Vein endothelial cell (primary cell): ENCODE results near the gene PDILT. TPM values are rescaled to one million over a fixed set of nuclear protein-coding genes. Genes with fewer than 3 reads are reported as not detected.

Experiments used
- total RNA-seq: library from RNA; depleted of rRNA; stranded (reverse); fragments of >200 nt; gene quantifications from 2 replicates; pipeline ENCODE4 v1.2.3, GENCODE V29; 2012

PDILT gene
- not detected in 2 replicates for total RNA-seq

DNA sequence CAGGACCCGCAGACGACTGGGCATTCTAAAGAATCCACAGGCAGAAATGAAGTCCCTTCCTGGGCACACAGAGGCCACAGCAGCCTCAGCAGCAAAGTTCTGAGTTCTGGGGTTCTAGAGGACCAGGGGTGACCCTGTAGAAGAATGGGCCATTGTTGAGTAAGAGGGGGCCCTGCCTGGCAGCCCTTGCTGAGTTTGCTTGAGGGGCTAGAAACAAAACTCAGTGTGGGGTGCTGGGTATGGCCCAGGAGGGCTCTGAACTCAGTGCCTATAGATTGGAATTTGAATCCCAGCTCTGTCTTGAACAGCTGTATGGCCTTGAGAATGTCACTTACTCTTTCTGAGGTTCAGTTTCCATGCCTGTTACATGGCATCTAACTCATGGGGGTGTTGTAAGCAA, at the start of gene PDILT:
Gene PDILT (minus strand): TSS at position 101 of the 400 bp plus-strand sequence. CDS start 5,437 bp downstream, outside the sequence.

DNA sequence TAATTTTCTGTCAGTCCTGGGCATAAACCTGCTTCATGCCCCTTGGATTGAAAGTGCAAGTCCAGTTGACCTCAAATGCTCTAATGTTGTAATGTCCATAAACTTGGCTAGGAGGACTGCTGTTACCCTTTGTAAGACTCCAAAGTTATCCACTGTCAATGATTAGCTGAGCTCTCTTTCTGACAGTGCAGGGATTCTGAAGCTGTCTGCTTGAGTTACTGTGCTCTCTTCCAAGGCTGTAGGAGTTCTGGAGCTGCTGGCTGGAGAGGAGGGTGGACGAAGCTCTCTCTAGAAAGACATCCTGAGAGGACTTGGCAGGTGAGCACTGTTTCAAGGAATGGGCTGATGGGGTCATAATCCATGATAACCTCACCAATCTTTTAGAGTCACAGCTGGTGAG, 46.8 kb upstream of the PDILT start, which contains the start of gene ACSM2A:
Gene ACSM2A (plus strand): TSS at position 158 of the 400 bp plus-strand sequence. CDS start 8,594 bp downstream, outside the sequence.

DNA sequence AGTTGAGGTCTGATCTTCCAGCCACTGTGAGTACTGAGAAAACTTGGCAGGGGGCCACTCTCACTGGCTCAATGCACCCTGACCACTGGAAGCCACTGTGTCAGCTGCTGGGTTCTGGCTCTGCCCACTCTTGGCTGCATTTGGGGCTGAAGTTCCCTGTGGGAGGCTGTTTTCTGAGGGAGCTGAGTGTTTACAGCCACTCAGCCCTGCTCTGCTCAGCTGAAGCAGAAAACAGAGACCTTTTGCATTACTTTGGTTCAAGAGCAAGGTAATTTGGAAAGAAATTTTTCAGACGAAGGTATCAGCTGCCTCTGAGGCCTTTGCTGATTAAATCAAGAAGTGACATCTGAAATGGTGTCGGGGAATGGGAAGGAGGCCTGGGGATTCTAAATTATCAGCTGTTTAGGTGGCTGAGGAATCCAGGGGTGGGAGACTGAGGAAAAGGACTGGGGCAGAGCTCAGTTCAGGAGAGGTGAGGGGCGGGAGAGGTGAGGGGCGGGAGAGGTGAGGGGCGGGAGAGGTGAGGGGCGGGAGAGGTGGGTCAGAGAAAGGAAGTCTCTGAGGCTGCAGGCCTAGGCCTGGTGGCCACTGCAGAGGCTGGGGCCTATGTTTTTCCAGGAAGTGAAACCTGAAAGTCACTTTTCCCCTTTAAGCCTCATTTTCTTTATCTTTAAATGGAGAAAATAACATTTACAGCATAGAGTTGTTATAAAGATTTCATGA, 5.0 kb upstream of the PDILT start, which contains the start of gene ACSM5:
Gene ACSM5 (plus strand): TSS at position 137 of the 723 bp plus-strand sequence. CDS start 1,951 bp downstream, outside the sequence.

DNA sequence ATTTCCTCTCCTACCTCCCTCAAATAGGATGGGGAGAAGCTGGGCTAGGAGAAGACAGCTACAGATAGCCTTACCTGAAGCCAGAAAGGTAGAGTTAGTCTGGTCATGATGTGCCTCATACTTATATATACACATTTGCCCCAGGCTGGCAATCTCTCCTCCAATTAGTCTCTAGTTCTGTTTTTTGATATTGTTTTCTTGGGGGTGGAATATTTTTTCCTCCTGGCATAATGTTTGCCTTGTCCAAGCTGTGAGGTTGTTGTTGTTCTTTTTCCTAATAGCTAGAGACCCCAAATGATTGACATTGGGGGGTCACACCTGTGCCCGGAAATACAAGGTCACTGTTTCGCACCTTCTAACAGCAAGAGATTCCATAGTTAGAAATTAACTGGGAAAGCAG, 51.9 kb downstream of the PDILT start, which contains the start of gene UMOD:
Gene UMOD (minus strand): TSS at position 101 of the 400 bp plus-strand sequence. CDS start 1,978 bp downstream, outside the sequence.

GRCh38 chr16:20327444-20328041, 77.0 kb downstream of the PDILT start, which contains the start of gene GP2:
Gene GP2, minus strand, starts transcription at chr16:20327513. Its CDS starts 1,082 bp downstream, at chr16:20326431.

Other genes with a start within 250 kb of the PDILT start
- gene GP2, start 77.2 kb downstream of the PDILT start, total RNA-seq: not detected in 2 replicates
- gene UMOD, start 52.0 kb downstream of the PDILT start, total RNA-seq: not detected in 2 replicates
- gene ACSM5, start 4.8 kb upstream of the PDILT start, total RNA-seq: 0.65 TPM in 1 of 2 replicates, not detected in the other
- gene ACSM2A, start 46.8 kb upstream of the PDILT start, total RNA-seq: not detected in 2 replicates
- under 0.01 and 0.19 TPM in 2 replicates for gene ACSM2B, start 171.6 kb upstream of the PDILT start, total RNA-seq